Mesenchymal stem cell (in vitro differentiated cells and primary cell): Measurements from ENCODE around the gene GABRA6.

Experiments
- DNase-seq: peaks from one replicate; pipeline ENCODE4 v3.0.0-alpha.2; 2013
- H2AFZ ChIP-seq: one replicate; pipeline ENCODE4 v1.6.1; 2013; ENCODE audit warnings: low read depth, mild to moderate bottlenecking, control low read depth, inconsistent platforms, low read length, moderate library complexity
- H2AK5ac ChIP-seq: 2 replicates; pipeline ENCODE4 v1.6.1; 2013; ENCODE audit warnings: low read length, moderate library complexity, mild to moderate bottlenecking, inconsistent platforms; ENCODE audit not compliant: severe bottlenecking
- H2BK120ac ChIP-seq: one replicate; pipeline ENCODE4 v1.6.1; 2013; ENCODE audit warnings: low read depth, mild to moderate bottlenecking, inconsistent platforms, low read length, moderate library complexity
- H2BK12ac ChIP-seq, 2 experiments: one replicate each; pipeline ENCODE4 v1.6.1; 2013; ENCODE audit warnings: inconsistent platforms in 2 of 2, low read length in 2 of 2, mild to moderate bottlenecking in 2 of 2, moderate library complexity in 2 of 2, control low read depth in 1 of 2
- H2BK15ac ChIP-seq: one replicate; pipeline ENCODE4 v1.6.1; 2013; ENCODE audit warnings: mild to moderate bottlenecking, low read depth, inconsistent platforms; ENCODE audit not compliant: poor library complexity, severe bottlenecking
- H2BK5ac ChIP-seq: 2 replicates; pipeline ENCODE4 v1.6.1; 2013; ENCODE audit warnings: low read depth, mild to moderate bottlenecking, low read length, control low read depth, inconsistent platforms; ENCODE audit not compliant: poor library complexity, severe bottlenecking
- H3K14ac ChIP-seq, 2 experiments: one replicate each; pipeline ENCODE4 v1.6.1; 2013; ENCODE audit warnings: inconsistent platforms in 2 of 2, low read length in 2 of 2, control low read depth in 1 of 2, mild to moderate bottlenecking in 1 of 2, moderate library complexity in 1 of 2
- H3K18ac ChIP-seq, 2 experiments: one replicate each; pipeline ENCODE4 v1.6.1; 2013; ENCODE audit warnings: inconsistent platforms in 2 of 2, low read length in 2 of 2, control low read depth in 1 of 2, low read depth in 1 of 2, mild to moderate bottlenecking in 1 of 2
- H3K23ac ChIP-seq, 2 experiments: one replicate each; pipeline ENCODE4 v1.6.1; 2013; ENCODE audit warnings: inconsistent platforms in 2 of 2, low read length in 2 of 2, mild to moderate bottlenecking in 2 of 2, moderate library complexity in 2 of 2, control low read depth in 1 of 2
- H3K27ac ChIP-seq: 2 replicates; pipeline ENCODE4 v1.5.1; 2013; ENCODE audit warnings: mild to moderate bottlenecking, moderate library complexity, low read length, control low read depth, inconsistent platforms; ENCODE audit not compliant: poor library complexity, severe bottlenecking
- H3K27me3 ChIP-seq, 2 experiments: 2 replicates each; pipeline versions ENCODE4 v1.6.1 to v1.7.0; 2013; ENCODE audit warnings: low read length in 2 of 2, mild to moderate bottlenecking in 2 of 2, moderate library complexity in 2 of 2, control low read depth in 1 of 2, inconsistent platforms in 1 of 2; ENCODE audit not compliant: control insufficient read depth in 1 of 2, insufficient read depth in 1 of 2
- H3K36me3 ChIP-seq, 2 experiments: 2 replicates each; pipeline versions ENCODE4 v1.6.1 to v1.7.0; 2013; ENCODE audit warnings: low read length in 2 of 2, control low read depth in 1 of 2, inconsistent platforms in 1 of 2, low read depth in 1 of 2, mild to moderate bottlenecking in 1 of 2; ENCODE audit not compliant: insufficient read depth in 2 of 2, control insufficient read depth in 1 of 2
- H3K4ac ChIP-seq, 2 experiments: one replicate each; pipeline ENCODE4 v1.6.1; 2013; ENCODE audit warnings: inconsistent platforms in 2 of 2, low read length in 2 of 2, mild to moderate bottlenecking in 2 of 2, moderate library complexity in 2 of 2, control low read depth in 1 of 2, low read depth in 1 of 2
- H3K4me1 ChIP-seq: 2 replicates; pipeline ENCODE4 v1.6.1; 2013; ENCODE audit warnings: low read depth, low read length, control low read depth; ENCODE audit not compliant: control insufficient read depth, insufficient read depth
- H3K4me2 ChIP-seq: 2 replicates; pipeline ENCODE4 v1.6.1; 2013; ENCODE audit warnings: low read length, mild to moderate bottlenecking, inconsistent platforms; ENCODE audit not compliant: poor library complexity, severe bottlenecking
- H3K4me3 ChIP-seq, 2 experiments: 2 replicates each; pipeline versions ENCODE4 v1.5.1 to v1.7.0; 2013; ENCODE audit warnings: low read length in 2 of 2, mild to moderate bottlenecking in 2 of 2, control low read depth in 1 of 2, low read depth in 1 of 2; ENCODE audit not compliant: insufficient read depth in 1 of 2
- H3K79me1 ChIP-seq: replicated peaks from 2 replicates; pipeline ENCODE4 v1.6.1; 2013; ENCODE audit warnings: mild to moderate bottlenecking, control low read depth, low read length, inconsistent platforms; ENCODE audit not compliant: poor library complexity, severe bottlenecking
- H3K9ac ChIP-seq: 2 replicates; pipeline ENCODE4 v1.7.0; 2013; ENCODE audit warnings: mild to moderate bottlenecking, low read length, moderate library complexity
- H3K9me3 ChIP-seq: 2 replicates; pipeline ENCODE4 v1.7.0; 2013; ENCODE audit warnings: mild to moderate bottlenecking, low read length; ENCODE audit not compliant: control insufficient read depth
- H4K8ac ChIP-seq: one replicate; pipeline ENCODE4 v1.6.1; 2013; ENCODE audit warnings: inconsistent platforms, mild to moderate bottlenecking, low read length, moderate library complexity
- H4K91ac ChIP-seq: one replicate; pipeline ENCODE4 v1.6.1; 2013; ENCODE audit warnings: mild to moderate bottlenecking, low read length, inconsistent platforms
- WGBS: methylation state at CpG from one replicate; pipeline ENCODE4 v1.1.7; 2013; ENCODE audit warnings: mixed read lengths; 5-methylcytosine and 5-hydroxymethylcytosine counted together

GABRA6 gene

GRCh38 chr5:161686149-161686548 lies 628 bp downstream of the GABRA6 start:
- H3K4me3 ChIP-seq = no peak overlapping the region
- H3K27ac ChIP-seq = no peak overlapping the region
- H4K91ac ChIP-seq = no peak overlapping the region
- no peak overlapping the region for H2AK5ac ChIP-seq
- no peak overlapping the region for H2BK12ac ChIP-seq
- no peak overlapping the region for H3K18ac ChIP-seq
- H2BK5ac ChIP-seq = no peak overlapping the region
- H3K14ac ChIP-seq = no peak overlapping the region
- H3K79me1 ChIP-seq = no peaks in the 10 kb centered on the region
- H3K9me3 ChIP-seq = no peaks in the 10 kb centered on the region
- no peak overlapping the region for H2BK15ac ChIP-seq
- no peak overlapping the region for H2BK120ac ChIP-seq
- H3K9ac ChIP-seq = no peak overlapping the region
- no peak overlapping the region for H2AFZ ChIP-seq
- no peak for DNase-seq
- H4K8ac ChIP-seq = no peak overlapping the region
- H3K27me3 ChIP-seq = no peaks in the 10 kb centered on the region
- H3K23ac ChIP-seq = no peak overlapping the region
- no peaks in the 10 kb centered on the region for H3K4me1 ChIP-seq
- WGBS = 67% methylated on average over 7 of the region's 8 CpGs
- no peak overlapping the region for H3K4me2 ChIP-seq
- H3K4ac ChIP-seq = no peak overlapping the region
- no peaks in the 10 kb centered on the region for H3K36me3 ChIP-seq

GRCh38 chr5:161686881-161687280 lies 1.4 kb downstream of the GABRA6 start:
- Histone ChIP-seq H2BK12ac (no peak overlapping the region), H4K91ac (no peak overlapping the region), H2BK5ac (no peak overlapping the region), H3K14ac (no peak overlapping the region), H3K18ac (no peak overlapping the region), H3K4me3 (no peak overlapping the region), H3K23ac (no peak overlapping the region), H3K9ac (no peak overlapping the region), H3K79me1 (no peaks in the 10 kb centered on the region), H3K4ac (no peak overlapping the region), H2AFZ (no peak overlapping the region), H3K4me1 (no peaks in the 10 kb centered on the region), H3K27ac (no peak overlapping the region), H4K8ac (no peak overlapping the region), H3K27me3 (no peaks in the 10 kb centered on the region), H2BK15ac (no peak overlapping the region), H3K36me3 (no peaks in the 10 kb centered on the region), H3K9me3 (no peaks in the 10 kb centered on the region), H2BK120ac (no peak overlapping the region), H2AK5ac (no peak overlapping the region), H3K4me2 (no peak overlapping the region)
- DNase-seq = no peak
- 58% methylated on average over 3 of the region's 3 CpGs for WGBS

- H2BK5ac ChIP-seq = no peak overlapping the region
- no peaks in the 10 kb centered on the region for H3K79me1 ChIP-seq
- no peak overlapping the region for H2BK15ac ChIP-seq
- no peak overlapping the region for H2AFZ ChIP-seq
- H2BK12ac ChIP-seq = no peak overlapping the region
- H3K27me3 ChIP-seq = no peaks in the 10 kb centered on the region
- H4K8ac ChIP-seq = no peak overlapping the region
- H3K4me2 ChIP-seq = no peak overlapping the region
- no peak overlapping the region for H3K14ac ChIP-seq
- H3K4ac ChIP-seq = no peak overlapping the region
- no peak overlapping the region for H3K4me3 ChIP-seq
- no peak overlapping the region for H4K91ac ChIP-seq
- no peak overlapping the region for H2AK5ac ChIP-seq
- H3K18ac ChIP-seq = no peak overlapping the region
- H3K4me1 ChIP-seq = no peaks in the 10 kb centered on the region
- no peak overlapping the region for H3K23ac ChIP-seq
- no peak for DNase-seq
- no peaks in the 10 kb centered on the region for H3K9me3 ChIP-seq
- H3K27ac ChIP-seq = no peak overlapping the region
- WGBS = 96% methylated on average over 2 of the region's 2 CpGs
- no peak overlapping the region for H2BK120ac ChIP-seq
- H3K9ac ChIP-seq = no peak overlapping the region
- H3K36me3 ChIP-seq = no peaks in the 10 kb centered on the region
Observed at GRCh38 chr5:161687316-161687715, 1.8 kb downstream of the GABRA6 start.

GRCh38 chr5:161691911-161692310 lies 6.4 kb downstream of the GABRA6 start:
- Histone ChIP-seq H2BK120ac (no peak overlapping the region), H3K4me1 (no peaks in the 10 kb centered on the region), H2AFZ (no peak overlapping the region), H3K9me3 (no peaks in the 10 kb centered on the region), H3K4me2 (no peak overlapping the region), H3K36me3 (no peaks in the 10 kb centered on the region), H4K91ac (no peak overlapping the region), H3K23ac (no peak overlapping the region), H2BK15ac (no peak overlapping the region), H2BK5ac (no peak overlapping the region), H2BK12ac (no peak overlapping the region), H3K27ac (no peak overlapping the region), H3K18ac (no peak overlapping the region), H3K4ac (no peak overlapping the region), H2AK5ac (no peak overlapping the region), H3K79me1 (no peaks in the 10 kb centered on the region), H3K27me3 (no peaks in the 10 kb centered on the region), H3K14ac (no peak overlapping the region), H4K8ac (no peak overlapping the region), H3K4me3 (no peak overlapping the region), H3K9ac (no peak overlapping the region)
- no peak for DNase-seq
- 53% methylated on average over 2 of the region's 7 CpGs for WGBS
